WTC11 (cell line): ENCODE data around the gene TMEM175. TPM values are rescaled to one million over a fixed set of nuclear protein-coding genes. Genes with fewer than 3 reads are reported as not detected.

Source experiments
- ATAC-seq: fragments of 200-7000 bp; cut with Tn5 transposase; 2 replicates; pipeline ENCODE4 v1.10.0; 2021; ENCODE audit warnings: mild to moderate bottlenecking, moderate library complexity
- CTCF ChIA-PET: fragments of 300-600 bp; sonication (Branson Sonifier 250); formaldehyde crosslinking; loops from one replicate; lab custom pipeline; 2021; ENCODE audit warnings: antibody characterized with exemption; lab: Charles Lee
- POLR2A ChIA-PET: fragments of 350-600 bp; sonication (Branson Sonifier 250); formaldehyde crosslinking; loops from one replicate; lab custom pipeline; 2021; ENCODE audit warnings: antibody characterized with exemption; lab: Charles Lee
- DNase-seq: peaks from one replicate; pipeline ENCODE4 v3.0.0; 2021; ENCODE audit warnings: low spot score
- H3K27ac Mint-ChIP-seq: 2 replicates; pipeline ENCODE4 v1.8.0; 2021; ENCODE audit warnings: mixed read lengths
- H3K27me3 Mint-ChIP-seq: 2 replicates; pipeline ENCODE4 v1.8.0; 2021; ENCODE audit warnings: low read depth, mild to moderate bottlenecking, moderate library complexity, mixed read lengths
- H3K36me3 Mint-ChIP-seq: 2 replicates; pipeline ENCODE4 v1.8.0; 2021; ENCODE audit warnings: mixed read lengths
- H3K4me1 Mint-ChIP-seq: 2 replicates; pipeline ENCODE4 v1.8.0; 2022; ENCODE audit warnings: mixed read lengths
- H3K4me3 Mint-ChIP-seq: 2 replicates; pipeline ENCODE4 v1.8.0; 2021; ENCODE audit warnings: mild to moderate bottlenecking, moderate library complexity, mixed read lengths
- H3K9me3 Mint-ChIP-seq: 2 replicates; pipeline ENCODE4 v1.8.0; 2021; ENCODE audit warnings: mixed read lengths
- GRHL2 ChIP-seq: fragments of 250-450 bp; sonication (Bioruptor Pico); IDR thresholded peaks from 2 replicates; pipeline ENCODE4 v1.8.0; 2022; ENCODE audit warnings: mild to moderate bottlenecking, moderate library complexity; ENCODE audit not compliant: insufficient replicate concordance, severe bottlenecking
- JAZF1 ChIP-seq: fragments of 250-450 bp; sonication (Bioruptor Pico); IDR thresholded peaks from 2 replicates; pipeline ENCODE4 v1.9.0; 2021; ENCODE audit warnings: moderate library complexity, mild to moderate bottlenecking, inconsistent platforms
- NFATC4 ChIP-seq: fragments of 250-450 bp; sonication (Bioruptor Pico); IDR thresholded peaks from 2 replicates; pipeline ENCODE4 v1.9.0; 2021; ENCODE audit warnings: mild to moderate bottlenecking
- OVOL2 ChIP-seq: fragments of 250-450 bp; sonication (Bioruptor Pico); IDR thresholded peaks from 2 replicates; pipeline ENCODE4 v1.9.0; 2021; ENCODE audit warnings: mild to moderate bottlenecking, borderline replicate concordance
- TEAD1 ChIP-seq: sonication (generic); formaldehyde crosslinking; IDR thresholded peaks from 2 replicates; pipeline ENCODE4 v1.8.0; 2022; ENCODE audit warnings: mild to moderate bottlenecking, missing genetic modification reagents
- total RNA-seq: library from RNA; stranded (reverse); gene quantifications from 3 replicates; pipeline ENCODE4 v1.2.3, GENCODE V29; 2021
- TF ChIP-seq, protein P1 (sequence below): fragments of 250-450 bp; sonication (Bioruptor Pico); IDR thresholded peaks from 2 replicates; pipeline ENCODE4 v1.9.0; 2021; ENCODE audit warnings: mild to moderate bottlenecking
- TF ChIP-seq, protein P2 (sequence below): sonication (generic); formaldehyde crosslinking; IDR thresholded peaks from 2 replicates; pipeline ENCODE4 v1.8.0; 2022; ENCODE audit warnings: mild to moderate bottlenecking, missing genetic modification reagents
- TF ChIP-seq, protein P3 (sequence below): sonication (generic); formaldehyde crosslinking; IDR thresholded peaks from 2 replicates; pipeline ENCODE4 v1.8.0; 2022; ENCODE audit warnings: mild to moderate bottlenecking, missing genetic modification reagents
- TF ChIP-seq, protein P4 (sequence below): sonication (generic); formaldehyde crosslinking; IDR thresholded peaks from 2 replicates; pipeline ENCODE4 v1.8.0; 2022; ENCODE audit warnings: missing genetic modification reagents
- TF ChIP-seq, protein P5 (sequence below): sonication (generic); formaldehyde crosslinking; IDR thresholded peaks from 2 replicates; pipeline ENCODE4 v1.8.0; 2022; ENCODE audit warnings: mild to moderate bottlenecking, missing genetic modification reagents
- TF ChIP-seq, protein P6 (sequence below): fragments of 200-600 bp; IDR thresholded peaks from 2 replicates; pipeline ENCODE4 v1.8.0; 2022; ENCODE audit warnings: antibody characterized with exemption

The TMEM175 gene
- total RNA-seq, 1 experiment from 2014 or later: 9.2 TPM

DNA sequence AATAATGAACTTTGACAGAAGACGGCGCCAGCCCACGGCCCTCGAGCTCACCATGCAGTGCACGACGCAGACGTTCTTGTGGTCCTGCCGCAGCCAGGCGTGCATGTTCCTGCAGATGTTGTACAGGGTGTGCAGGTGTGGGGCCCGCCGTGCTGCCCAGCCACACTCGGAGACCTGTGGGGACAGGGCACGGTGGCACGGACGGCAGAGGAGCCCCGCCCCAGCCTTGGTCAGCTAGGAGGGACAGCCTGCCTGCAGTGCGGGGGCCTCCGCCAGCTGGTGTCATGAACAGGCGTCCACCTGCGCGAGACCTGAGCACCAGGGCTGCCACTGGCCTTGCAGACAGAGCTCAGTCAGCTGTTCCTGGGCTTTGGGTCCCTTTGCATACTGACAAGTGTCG lies 49.6 kb upstream of the TMEM175 start (continued):
- TF ChIP-seq, protein P1, sequence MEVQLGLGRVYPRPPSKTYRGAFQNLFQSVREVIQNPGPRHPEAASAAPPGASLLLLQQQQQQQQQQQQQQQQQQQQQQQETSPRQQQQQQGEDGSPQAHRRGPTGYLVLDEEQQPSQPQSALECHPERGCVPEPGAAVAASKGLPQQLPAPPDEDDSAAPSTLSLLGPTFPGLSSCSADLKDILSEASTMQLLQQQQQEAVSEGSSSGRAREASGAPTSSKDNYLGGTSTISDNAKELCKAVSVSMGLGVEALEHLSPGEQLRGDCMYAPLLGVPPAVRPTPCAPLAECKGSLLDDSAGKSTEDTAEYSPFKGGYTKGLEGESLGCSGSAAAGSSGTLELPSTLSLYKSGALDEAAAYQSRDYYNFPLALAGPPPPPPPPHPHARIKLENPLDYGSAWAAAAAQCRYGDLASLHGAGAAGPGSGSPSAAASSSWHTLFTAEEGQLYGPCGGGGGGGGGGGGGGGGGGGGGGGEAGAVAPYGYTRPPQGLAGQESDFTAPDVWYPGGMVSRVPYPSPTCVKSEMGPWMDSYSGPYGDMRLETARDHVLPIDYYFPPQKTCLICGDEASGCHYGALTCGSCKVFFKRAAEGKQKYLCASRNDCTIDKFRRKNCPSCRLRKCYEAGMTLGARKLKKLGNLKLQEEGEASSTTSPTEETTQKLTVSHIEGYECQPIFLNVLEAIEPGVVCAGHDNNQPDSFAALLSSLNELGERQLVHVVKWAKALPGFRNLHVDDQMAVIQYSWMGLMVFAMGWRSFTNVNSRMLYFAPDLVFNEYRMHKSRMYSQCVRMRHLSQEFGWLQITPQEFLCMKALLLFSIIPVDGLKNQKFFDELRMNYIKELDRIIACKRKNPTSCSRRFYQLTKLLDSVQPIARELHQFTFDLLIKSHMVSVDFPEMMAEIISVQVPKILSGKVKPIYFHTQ (CRISPR knock-in tag): no peak
- TF ChIP-seq NFATC4 (CRISPR knock-in tag) (no peak), TEAD1 (CRISPR knock-in tag) (no peak), GRHL2 (CRISPR knock-in tag) (no peak), OVOL2 (no peak)
- TF ChIP-seq, protein P2, sequence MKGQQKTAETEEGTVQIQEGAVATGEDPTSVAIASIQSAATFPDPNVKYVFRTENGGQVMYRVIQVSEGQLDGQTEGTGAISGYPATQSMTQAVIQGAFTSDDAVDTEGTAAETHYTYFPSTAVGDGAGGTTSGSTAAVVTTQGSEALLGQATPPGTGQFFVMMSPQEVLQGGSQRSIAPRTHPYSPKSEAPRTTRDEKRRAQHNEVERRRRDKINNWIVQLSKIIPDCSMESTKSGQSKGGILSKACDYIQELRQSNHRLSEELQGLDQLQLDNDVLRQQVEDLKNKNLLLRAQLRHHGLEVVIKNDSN (CRISPR knock-in tag): no peak
- TF ChIP-seq, protein P3, sequence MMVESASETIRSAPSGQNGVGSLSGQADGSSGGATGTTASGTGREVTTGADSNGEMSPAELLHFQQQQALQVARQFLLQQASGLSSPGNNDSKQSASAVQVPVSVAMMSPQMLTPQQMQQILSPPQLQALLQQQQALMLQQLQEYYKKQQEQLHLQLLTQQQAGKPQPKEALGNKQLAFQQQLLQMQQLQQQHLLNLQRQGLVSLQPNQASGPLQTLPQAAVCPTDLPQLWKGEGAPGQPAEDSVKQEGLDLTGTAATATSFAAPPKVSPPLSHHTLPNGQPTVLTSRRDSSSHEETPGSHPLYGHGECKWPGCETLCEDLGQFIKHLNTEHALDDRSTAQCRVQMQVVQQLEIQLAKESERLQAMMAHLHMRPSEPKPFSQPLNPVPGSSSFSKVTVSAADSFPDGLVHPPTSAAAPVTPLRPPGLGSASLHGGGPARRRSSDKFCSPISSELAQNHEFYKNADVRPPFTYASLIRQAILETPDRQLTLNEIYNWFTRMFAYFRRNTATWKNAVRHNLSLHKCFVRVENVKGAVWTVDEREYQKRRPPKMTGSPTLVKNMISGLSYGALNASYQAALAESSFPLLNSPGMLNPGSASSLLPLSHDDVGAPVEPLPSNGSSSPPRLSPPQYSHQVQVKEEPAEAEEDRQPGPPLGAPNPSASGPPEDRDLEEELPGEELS (CRISPR knock-in tag): no peak
- TF ChIP-seq, protein P4, sequence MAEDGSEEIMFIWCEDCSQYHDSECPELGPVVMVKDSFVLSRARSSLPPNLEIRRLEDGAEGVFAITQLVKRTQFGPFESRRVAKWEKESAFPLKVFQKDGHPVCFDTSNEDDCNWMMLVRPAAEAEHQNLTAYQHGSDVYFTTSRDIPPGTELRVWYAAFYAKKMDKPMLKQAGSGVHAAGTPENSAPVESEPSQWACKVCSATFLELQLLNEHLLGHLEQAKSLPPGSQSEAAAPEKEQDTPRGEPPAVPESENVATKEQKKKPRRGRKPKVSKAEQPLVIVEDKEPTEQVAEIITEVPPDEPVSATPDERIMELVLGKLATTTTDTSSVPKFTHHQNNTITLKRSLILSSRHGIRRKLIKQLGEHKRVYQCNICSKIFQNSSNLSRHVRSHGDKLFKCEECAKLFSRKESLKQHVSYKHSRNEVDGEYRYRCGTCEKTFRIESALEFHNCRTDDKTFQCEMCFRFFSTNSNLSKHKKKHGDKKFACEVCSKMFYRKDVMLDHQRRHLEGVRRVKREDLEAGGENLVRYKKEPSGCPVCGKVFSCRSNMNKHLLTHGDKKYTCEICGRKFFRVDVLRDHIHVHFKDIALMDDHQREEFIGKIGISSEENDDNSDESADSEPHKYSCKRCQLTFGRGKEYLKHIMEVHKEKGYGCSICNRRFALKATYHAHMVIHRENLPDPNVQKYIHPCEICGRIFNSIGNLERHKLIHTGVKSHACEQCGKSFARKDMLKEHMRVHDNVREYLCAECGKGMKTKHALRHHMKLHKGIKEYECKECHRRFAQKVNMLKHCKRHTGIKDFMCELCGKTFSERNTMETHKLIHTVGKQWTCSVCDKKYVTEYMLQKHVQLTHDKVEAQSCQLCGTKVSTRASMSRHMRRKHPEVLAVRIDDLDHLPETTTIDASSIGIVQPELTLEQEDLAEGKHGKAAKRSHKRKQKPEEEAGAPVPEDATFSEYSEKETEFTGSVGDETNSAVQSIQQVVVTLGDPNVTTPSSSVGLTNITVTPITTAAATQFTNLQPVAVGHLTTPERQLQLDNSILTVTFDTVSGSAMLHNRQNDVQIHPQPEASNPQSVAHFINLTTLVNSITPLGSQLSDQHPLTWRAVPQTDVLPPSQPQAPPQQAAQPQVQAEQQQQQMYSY (CRISPR knock-in tag): no peak
- TF ChIP-seq, protein P5, sequence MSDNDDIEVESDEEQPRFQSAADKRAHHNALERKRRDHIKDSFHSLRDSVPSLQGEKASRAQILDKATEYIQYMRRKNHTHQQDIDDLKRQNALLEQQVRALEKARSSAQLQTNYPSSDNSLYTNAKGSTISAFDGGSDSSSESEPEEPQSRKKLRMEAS (CRISPR knock-in tag): no peak
- TF ChIP-seq, protein P6, sequence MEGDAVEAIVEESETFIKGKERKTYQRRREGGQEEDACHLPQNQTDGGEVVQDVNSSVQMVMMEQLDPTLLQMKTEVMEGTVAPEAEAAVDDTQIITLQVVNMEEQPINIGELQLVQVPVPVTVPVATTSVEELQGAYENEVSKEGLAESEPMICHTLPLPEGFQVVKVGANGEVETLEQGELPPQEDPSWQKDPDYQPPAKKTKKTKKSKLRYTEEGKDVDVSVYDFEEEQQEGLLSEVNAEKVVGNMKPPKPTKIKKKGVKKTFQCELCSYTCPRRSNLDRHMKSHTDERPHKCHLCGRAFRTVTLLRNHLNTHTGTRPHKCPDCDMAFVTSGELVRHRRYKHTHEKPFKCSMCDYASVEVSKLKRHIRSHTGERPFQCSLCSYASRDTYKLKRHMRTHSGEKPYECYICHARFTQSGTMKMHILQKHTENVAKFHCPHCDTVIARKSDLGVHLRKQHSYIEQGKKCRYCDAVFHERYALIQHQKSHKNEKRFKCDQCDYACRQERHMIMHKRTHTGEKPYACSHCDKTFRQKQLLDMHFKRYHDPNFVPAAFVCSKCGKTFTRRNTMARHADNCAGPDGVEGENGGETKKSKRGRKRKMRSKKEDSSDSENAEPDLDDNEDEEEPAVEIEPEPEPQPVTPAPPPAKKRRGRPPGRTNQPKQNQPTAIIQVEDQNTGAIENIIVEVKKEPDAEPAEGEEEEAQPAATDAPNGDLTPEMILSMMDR: no peak

DNA sequence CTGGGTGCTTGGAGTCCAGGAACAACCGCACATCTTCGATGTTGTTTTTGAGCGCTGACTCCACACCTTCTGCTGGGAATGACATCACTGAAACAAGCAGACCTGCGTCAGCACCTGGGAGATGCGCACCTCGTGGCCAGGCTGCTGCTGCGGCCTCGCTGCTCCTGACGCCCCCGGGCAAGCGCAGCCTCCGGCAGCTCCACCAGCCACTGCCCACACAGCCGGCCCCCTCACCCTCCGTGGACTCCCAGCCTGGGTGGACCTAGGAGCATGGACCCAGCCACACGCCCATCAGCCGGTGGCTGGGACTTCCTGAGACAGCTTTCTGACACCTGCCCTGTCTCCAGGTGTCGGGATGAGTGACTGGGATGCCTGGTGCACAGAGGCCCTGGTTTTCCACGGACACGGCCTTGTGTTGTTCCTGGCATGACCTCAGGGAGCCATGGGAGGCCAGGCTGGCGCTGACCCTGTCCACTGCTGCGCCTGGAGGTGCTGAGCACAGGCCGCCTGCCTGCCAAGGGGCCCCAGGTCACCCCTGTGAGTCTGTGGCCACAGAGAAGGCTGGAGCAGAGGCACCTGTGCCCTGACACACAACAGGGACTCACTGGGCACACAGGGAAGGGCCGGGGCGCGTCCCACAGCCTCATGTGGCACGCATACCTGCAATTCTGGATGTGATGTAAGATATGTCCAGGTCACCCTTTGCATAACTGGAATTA lies 48.7 kb upstream of the TMEM175 start:
- Mint-ChIP-seq H3K9me3 (peaks cover 11% of the 10 kb centered on the region), H3K4me3 (no peak overlapping the region), H3K27ac (no peak overlapping the region), H3K36me3 (peaks cover 25% of the 10 kb centered on the region), H3K4me1 (no peaks in the 10 kb centered on the region), H3K27me3 (no peaks in the 10 kb centered on the region)
- DNase-seq: no peak
- no peak for ATAC-seq
- POLR2A ChIA-PET: no interaction called here
- no peak for TF ChIP-seq GRHL2 (CRISPR knock-in tag)
- no peak for TF ChIP-seq JAZF1 (CRISPR knock-in tag)
- TF ChIP-seq, all 79 proteins: peak for 0
- CTCF ChIA-PET: interaction anchor here (1.0 kb wide), 1 partner anchor 8 kb away, joined by 6 read pairs; no protein-coding TSS in a partner anchor
